ENCODE data around the gene PTTG1IP2.

Gene PTTG1IP2

DNA sequence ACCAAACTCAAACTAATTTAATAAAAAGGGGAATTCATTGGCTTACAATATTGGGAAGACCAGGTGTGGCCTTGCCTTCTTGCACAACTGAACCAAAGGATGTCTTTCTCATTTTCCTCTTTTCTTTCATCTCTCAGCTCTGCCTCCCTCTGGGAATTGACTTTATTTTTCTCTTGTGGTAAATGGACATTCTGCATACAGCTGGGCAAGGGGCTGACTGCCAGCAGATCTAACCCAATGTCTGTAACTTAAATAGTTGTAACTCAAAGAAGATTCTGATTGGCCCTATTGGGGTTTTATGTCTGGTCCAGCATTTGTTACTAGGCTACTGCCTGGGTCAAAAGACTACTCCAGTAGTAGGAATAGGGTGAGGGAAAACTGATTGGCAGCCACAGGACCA is 15.3 kb downstream of the PTTG1IP2 start:
- no peak for DNase-seq

DNA sequence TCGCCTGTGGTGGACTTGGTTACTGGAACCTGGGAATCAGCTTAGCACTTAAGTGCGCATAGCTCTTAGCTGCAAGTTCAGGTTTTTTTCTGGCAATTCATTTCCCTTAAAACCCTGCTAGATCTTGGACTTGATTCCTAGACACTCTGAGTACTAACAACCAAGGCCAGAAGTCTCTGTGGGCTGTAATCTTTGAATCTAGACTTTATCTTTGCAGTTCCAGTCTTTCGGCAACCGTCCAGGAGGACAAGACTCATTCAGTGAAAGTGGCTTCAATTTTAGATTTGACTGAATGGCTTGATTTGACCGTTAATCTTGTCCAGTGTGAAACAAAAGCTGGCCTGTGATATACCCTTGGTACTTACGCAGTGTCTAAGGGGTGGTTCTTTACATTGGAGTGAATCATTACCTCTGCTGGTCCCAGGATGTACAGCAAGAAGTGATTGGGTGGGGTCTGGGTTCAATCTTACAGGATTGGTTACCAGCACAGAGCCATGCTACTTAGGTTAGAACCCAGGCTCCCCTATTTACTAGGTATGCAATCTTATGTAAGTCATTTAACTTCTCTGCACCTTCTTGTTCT is 16.4 kb downstream of the PTTG1IP2 start:
- no peak for DNase-seq

DNA sequence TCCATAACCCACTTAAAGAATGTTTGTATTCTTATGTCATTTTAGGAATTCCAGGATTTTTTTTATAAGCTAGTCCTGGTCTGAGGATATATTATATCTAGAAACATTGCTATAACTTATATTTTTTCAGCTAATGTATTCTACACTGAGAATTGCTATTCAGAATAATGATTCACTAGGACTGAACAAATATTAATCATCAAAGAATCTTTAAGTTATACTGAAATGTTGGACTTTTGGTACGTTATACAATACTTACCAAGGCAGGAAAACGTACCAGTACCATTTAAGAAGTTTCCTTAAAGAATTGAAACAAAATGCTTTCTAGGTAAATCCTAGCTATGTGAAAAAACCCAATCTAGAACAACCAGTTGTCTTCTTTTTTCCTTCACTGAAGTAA is 18.4 kb downstream of the PTTG1IP2 start:
- DNase-seq = no peak

DNA sequence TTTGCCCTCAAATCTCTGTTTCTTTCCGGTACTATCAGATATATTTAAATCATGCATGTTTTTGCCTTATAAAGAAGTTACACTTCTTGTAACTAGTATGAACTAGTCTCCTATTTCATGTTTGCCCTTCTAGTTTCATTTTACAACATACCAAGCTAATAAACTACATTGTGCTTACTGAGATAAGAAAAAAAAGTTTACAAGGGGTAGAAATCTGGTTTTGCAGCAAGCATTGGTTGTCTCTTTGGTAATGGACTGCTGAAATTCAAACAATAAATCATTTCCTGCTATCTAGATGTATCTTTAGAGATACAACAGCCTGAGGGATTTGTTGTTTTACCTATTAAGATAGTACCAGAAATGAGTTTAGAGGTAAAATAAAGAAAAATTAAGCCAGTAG is 18.8 kb downstream of the PTTG1IP2 start:
- DNase-seq = no peak

DNA sequence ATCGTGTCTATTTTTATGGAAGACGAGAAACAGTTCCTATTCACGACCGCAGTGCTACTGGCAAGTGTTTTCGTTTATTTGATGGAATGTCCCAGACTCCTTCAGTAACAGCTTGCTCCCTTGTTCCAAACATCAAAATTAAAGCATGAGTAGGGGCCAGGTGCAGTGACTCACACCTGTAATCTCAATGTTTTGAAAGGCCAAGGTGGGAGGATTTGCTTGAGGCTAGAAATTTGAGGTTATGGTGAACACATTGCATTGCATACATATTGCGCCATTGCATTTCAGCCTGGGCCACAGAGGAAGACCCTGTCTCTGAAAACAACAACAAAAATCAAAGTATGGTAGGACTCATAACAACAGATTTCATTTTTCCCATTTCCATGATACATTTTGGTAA is 22.8 kb downstream of the PTTG1IP2 start:
- no peak for DNase-seq

DNA sequence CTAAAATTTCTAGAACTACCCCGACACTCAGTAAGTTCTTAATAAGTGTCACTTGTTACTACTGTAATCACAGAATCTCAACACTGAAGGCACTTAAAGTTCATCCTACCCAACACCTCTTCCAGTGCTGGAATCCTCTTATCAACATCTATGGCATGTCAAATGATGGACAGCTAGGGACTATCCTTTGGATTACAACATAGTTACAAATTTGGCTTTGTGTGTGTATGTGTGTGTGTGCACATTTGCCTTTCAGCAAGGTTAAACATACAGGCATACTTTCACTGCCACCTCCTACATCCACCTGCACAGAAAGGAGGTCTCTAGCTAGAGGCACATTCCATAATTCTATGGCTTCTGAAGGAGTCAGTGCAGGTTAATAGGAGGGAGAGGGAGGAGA is 25.8 kb downstream of the PTTG1IP2 start:
- DNase-seq = no peak

DNA sequence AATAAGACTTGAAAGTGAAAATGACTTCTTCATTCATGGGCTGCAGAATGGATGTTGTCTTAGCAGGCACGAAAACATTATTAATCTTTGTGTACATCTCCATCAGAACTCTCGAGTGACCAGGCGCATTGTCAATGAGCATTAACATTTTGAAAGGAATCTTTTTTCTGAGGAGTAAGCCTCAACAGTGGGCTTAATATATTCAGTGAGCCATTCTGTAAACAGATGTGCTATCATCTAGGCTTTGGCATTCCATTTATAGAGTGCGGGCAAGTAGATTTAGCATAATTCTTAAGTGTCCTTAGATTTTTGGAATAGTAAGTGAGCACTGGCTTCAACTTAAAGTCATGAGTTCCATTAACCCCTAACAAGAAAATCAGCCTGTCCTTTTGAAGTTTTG is 33.1 kb downstream of the PTTG1IP2 start:
- no peak for DNase-seq

DNA sequence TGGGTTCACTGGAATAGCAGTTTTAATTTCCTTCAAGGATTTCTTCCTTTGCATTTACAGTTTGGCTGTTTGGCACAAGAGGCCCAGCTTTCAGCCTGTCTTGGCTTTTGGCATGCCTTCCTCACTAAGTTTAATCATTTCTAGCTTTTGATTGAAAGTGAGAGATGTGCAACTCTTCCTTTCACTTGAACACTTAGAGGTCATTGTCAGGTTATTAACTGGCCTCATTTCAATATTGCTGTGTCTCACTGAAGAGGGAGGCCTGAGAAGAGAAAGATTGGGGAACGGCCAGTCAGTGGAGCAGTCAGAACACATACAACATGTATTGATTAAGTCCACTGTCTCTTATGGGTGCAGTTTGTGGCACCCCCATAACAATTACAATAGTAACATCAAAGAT is 33.9 kb downstream of the PTTG1IP2 start:
- DNase-seq = no peak

DNA sequence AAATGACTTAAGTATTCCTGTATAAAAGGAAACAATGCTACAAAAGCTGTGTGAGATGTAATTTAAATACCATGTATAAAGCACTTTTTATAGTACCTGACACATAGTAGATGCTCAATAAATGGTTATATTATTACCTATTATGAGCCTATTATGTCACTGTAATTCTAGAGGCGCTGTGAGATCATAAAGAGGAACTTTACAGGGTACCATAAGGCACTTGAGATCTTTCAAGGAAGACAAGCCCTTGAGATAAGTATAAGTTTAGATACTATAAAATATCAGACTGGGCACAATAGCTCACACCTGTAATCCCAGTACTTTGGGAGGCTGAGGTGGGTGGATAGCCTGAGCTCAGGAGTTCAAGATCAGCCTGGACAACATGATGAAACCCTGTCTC is 38.3 kb downstream of the PTTG1IP2 start:
- DNase-seq = no peak

DNA sequence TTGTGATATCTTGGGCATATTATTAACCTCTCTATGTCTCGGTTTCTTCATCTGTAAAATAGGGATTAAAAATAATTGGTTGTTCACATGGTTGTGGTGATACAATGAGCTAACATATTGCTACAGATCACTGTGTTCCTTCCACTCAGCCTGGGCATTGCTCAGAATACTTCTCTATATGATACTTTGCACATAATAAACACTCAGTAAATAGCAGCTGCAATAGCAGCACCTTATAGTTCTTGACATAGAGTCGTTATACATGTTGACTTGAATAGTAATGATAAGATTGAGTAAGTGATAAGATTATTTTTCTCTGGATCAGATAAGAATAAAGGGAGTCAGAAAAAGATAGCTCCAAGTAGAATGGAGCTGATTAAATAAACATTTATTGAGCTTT is 42.3 kb downstream of the PTTG1IP2 start:
- no peak for DNase-seq

DNA sequence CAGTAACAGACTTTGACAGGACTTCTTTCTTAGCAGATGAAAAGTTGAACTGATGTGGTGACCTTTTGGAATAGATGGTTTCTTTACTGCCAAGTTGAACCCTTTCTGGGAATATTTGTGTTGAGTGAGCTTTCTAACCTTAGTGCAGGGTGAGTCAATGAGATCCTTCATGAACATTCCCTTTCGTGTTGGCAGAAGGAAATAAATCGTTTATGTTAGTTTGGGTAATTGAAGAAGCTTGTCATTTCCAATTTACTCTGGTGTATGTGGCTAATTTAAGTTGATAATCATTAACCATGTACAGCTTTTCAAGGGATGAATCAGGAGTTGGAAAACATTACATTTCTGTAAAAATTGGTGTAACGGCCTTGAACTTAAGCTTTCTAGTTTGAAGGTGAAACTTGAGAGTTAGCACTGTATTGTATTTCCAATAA is 43.4 kb downstream of the PTTG1IP2 start:
- no peak for DNase-seq

DNA sequence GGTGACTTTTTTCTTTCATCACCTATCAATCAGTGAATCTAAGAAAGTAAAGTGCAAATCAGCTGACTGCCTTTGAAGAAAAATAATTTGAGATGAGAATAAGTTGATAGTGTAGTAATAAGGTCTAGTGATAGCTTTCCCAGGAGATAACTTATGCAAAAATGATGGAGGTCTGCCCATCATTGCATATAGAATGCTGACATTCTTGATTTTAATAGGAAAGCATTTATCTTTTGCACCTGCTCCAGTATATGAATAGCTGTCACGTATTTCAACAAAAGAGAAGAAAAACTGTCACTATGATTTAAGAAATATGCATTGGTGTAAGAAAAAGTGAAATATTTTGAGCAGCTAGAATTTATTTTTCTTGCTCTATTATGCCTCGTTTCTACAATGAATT is 46.8 kb downstream of the PTTG1IP2 start:
- no peak for DNase-seq

DNA sequence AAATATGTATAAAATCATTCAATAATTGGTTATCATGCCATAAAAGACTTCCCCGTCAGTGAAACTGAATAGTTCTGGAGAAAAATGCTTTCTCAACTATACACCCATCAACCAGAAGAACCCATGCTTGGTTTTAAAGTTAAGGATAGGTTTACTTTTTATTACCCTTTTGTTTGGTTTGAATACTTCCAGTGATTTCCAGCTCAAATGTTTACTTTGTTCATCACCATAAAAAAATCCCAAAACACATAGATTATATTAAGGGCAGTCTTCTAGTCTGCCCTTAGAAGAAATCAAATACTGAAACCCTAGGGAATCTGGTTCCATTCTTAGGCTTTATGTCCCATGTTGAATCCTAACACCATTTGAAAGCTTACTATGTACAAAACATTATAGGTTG is 49.2 kb downstream of the PTTG1IP2 start:
- DNase-seq = no peak

DNA sequence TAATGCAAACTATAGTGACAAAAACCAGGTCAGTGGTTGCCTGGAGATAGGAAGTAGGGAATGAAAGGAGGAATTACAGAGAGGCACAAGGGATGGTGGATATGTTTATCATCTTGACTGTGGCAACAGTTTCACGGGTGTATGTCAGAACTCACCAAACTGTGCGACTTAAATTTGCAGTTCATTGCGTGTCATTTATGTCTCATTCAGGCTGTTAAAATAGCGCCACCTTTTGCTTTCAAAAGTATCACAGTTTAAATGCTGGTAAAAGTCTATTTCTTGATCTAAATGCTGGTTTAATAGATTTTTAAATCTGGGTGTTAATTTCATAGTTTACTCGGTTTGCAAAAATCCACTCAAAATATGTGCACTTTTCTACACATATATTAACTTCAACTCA is 51.0 kb downstream of the PTTG1IP2 start:
- no peak for DNase-seq

DNA sequence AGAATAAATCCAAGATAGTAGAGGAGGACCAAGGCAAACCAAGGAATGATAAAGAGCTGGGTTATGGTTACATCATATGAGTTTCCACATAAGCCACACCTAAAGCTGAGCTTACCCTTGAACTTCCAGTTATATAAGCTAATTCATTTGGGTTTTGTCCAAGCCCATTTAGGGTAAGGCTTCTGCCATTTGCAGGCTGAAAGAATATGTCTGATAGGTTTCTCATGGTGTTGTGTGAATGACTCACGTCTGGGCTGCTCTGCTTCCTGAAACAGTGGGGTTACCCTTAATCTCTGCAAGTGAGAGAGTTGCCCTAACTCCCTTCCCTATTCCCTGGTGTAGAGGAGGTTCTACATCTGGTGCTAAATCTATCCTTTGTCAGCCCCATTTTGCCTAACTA is 60.8 kb downstream of the PTTG1IP2 start:
- DNase-seq = no peak

DNA sequence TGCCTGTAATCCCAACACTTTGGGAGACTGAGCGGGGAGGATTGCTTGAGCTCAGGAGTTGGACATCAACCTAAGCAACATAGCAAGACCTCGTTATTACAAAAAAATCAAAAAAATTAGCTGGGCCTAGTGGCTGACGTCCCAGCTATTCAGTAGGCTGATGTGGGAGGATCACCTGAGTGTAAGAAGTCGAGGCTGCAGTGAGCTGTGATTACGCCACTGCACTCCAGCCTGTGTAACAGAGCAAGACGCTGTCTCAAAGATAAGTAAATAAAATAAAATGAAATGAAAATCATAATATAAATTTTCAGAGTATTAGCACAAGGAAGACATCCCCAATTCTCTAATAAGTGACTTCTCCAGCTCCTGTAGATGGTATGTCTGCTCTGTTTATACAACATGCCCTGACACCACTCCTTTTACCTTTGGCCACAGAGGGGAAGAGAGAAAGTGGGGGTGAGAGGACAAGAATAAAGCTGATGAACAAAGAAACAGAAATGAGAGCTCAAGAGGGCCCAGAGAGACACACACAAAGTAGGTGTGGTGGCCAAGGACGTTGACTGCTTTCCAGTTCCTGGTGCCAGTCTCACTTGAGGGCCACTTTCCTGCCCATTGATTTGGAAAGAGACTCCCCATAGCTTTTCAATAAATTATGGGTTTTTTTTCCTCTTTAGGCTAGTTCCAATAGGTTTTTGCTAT is 62.9 kb downstream of the PTTG1IP2 start:
- no peak for DNase-seq

DNA sequence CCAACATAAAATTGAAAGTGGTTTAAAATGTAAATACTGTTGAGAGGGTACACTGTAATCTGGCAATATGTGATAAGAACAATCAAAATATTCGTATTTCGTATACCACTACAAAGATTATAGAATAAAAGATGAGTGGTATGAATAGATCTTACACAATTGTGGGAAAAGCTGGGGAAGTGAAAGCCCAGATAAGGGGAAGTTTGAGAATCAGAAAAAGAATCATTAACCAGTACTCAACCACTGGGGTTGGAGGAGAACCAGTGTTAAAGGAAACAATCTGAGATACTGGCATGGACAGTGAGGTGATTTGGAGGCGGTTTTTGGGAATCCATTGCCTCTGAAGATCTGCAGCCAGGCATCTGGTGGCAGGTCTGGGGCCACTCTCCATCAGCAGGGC is 67.0 kb downstream of the PTTG1IP2 start:
- no peak for DNase-seq

DNA sequence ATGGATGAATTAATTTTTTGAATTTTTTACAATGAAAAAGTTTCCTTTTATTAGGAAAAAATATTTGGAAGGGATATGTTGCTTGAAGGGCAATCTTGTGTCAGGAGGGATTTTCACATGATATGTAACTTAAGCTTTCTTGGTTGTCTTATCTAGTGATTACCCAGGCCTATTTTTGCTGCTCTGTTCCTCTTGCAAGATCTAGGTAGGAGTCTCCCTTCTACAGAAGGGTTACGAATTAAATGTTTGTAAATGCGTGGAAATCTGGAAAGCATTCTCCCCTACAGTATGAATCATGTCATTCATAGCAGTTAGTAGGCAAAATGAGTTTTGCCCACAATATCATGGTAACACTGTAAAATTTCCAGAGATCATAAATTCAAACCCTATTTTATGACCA is 69.0 kb downstream of the PTTG1IP2 start:
- no peak for DNase-seq

DNA sequence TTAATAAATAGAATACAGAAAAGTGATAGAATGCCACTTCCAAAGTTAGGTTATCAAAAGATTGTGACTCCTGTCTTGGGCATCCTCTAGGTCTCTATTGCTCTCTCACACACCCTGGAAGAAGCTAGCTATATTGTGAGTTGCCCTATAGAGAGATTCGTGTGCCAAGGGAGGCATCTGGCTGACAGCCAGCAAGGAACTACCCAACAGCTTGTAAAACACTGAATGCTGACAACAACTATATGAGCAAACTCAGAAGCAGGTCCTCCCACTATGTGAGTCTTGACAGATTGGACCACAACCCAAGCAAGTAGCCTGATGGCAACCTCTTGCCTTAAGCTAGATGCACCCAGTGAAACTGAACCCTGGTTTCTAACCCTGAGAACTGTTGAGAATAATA is 71.0 kb downstream of the PTTG1IP2 start:
- no peak for DNase-seq

DNA sequence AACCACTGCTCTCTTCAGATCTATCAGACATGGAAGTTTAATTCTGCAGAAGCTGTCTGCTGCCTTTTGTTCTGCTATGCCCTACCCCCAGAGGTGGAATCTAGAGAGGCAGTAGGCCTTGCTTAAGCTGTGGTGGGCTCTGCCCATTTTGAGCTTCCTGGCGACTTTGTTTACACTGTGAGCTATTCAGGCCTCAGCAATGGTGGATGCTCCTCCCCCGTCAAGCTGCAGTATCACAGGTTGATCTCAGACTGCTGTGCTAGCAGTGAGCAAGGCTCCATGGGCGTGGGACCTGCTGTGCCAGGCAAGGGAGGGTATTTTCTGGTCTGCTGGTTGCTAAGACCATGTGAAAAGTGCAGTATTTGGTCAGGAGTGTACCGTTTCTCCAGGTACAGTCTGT is 81.6 kb downstream of the PTTG1IP2 start:
- DNase-seq = no peak

DNA sequence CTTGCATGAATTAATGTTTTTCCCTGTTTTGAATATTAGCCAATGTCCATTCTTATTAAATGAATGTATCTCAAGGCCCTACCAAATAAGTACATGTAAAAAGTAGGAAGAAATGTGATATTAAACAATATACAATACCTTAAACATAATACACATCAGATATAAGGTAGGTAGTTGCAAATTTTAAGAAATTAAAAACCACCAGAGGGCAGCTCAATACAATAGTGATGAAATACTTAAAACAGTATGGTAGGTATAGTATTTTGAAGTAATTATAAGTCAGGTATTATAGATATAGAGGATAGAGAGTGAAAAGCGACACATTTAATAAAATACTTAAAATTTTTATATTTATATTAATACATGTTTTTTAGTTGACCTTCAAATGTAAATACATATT is 83.1 kb downstream of the PTTG1IP2 start:
- peak in 1 of 2 experiments; percentile 13 for DNase-seq

DNA sequence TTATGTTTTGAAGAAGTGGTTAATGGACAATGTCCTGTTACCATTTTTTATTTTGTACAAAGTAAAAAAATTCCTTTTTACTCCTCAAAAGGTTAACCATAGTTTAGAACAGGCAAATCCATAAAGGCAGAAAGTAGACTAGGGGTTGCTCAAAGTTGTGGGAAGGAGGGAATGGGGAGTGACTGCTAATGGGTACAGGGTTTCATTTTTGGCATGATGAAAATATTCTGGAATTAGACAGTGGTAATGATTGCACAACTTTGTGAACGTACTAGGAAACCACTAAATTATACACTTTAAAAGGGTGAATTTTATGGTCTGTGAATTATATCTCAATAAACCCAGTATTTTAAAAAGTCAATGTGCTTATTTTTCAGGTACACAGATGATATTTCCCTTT is 91.3 kb downstream of the PTTG1IP2 start:
- DNase-seq = no peak
